Sigmoid colon (tissue), 7 donors: ENCODE results near the gene SPRR2D. TPM values are rescaled to one million over a fixed set of nuclear protein-coding genes. Genes with fewer than 3 reads are reported as not detected.
"Not testable (repeated sequence)": the region's sequence is repeated elsewhere in the genome, so short reads cannot be mapped to it uniquely, and the experiment has no call there.

ENCODE experiments used
- DNase-seq: peaks from one replicate; pipeline ENCODE4 v3.0.0-alpha.2; 2019
- H3K27ac ChIP-seq, 4 donors: fragments of 200-600 bp; sonication (generic); one replicate each; pipeline ENCODE4 v1.5.1; 2016 to 2019; ENCODE audit warnings: mild to moderate bottlenecking in 1 of 4
- H3K27me3 ChIP-seq, 3 donors: fragments of 200-600 bp; sonication (generic); one replicate each; pipeline ENCODE4 v1.5.1; 2019; ENCODE audit warnings: mild to moderate bottlenecking in 1 of 3
- H3K36me3 ChIP-seq, 4 donors: fragments of 200-600 bp; sonication (generic); one replicate each; pipeline ENCODE4 v1.5.1; 2016 to 2019
- H3K4me1 ChIP-seq, 4 donors: fragments of 200-600 bp; sonication (generic); one replicate each; pipeline ENCODE4 v1.5.1; 2017 to 2019
- H3K4me3 ChIP-seq, 4 donors: fragments of 200-600 bp; sonication (generic); one replicate each; pipeline ENCODE4 v1.5.1; 2017 to 2019; ENCODE audit warnings: mild to moderate bottlenecking in 2 of 4, moderate library complexity in 1 of 4
- H3K9me3 ChIP-seq, 4 donors: fragments of 200-600 bp in 3 of 4; sonication (generic) in 3 of 4; one replicate each; pipeline versions ENCODE4 v1.5.1 to v1.6.1; 2013 to 2019
- EP300 ChIP-seq, 4 donors: sonication (generic); formaldehyde crosslinking; IDR thresholded peaks; one replicate each; pipeline ENCODE4 v1.6.1; 2017; ENCODE audit warnings: antibody characterized with exemption in 4 of 4
- POLR2A ChIP-seq, 2 donors: fragments of 450-650 bp; IDR thresholded peaks; one replicate each; pipeline ENCODE4 v1.6.1; 2016; ENCODE audit warnings: antibody characterized with exemption in 2 of 2, mild to moderate bottlenecking in 2 of 2, moderate library complexity in 2 of 2
- POLR2AphosphoS5 ChIP-seq, 4 donors: sonication (generic); formaldehyde crosslinking; IDR thresholded peaks; one replicate each; pipeline ENCODE4 v1.6.1; 2017; ENCODE audit warnings: antibody characterized with exemption in 4 of 4
- WGBS, 2 donors: extraction: QIAGEN DNeasy Blood & Tissue Kit; methylation state at CpG; one replicate each; pipeline ENCODE4 v1.1.7; 2013; 5-methylcytosine and 5-hydroxymethylcytosine counted together
- intact Hi-C: fragments of 100-400 bp; cut with DNase I; formaldehyde crosslinking; loops from one replicate; pipeline ENCODE4 v1.15.1; 2023
- polyA plus RNA-seq, 3 donors: library from polyadenylated mRNA; stranded (reverse); fragments of 200-250 nt; gene quantifications; one replicate each; pipeline ENCODE4 v1.2.3, GENCODE V29; 2013
- total RNA-seq, 4 donors: library from RNA; depleted of rRNA; stranded (reverse); fragments of >200 nt; gene quantifications; one replicate each; pipeline ENCODE4 v1.1.0, GENCODE V29; 2016
- TF ChIP-seq, protein P1 (sequence below), 4 experiments: fragments of 450-650 bp in 3 of 4; fragments of 200-600 bp in 1 of 4; IDR thresholded peaks; one replicate each; pipeline ENCODE4 v1.5.1; 2016 to 2019; ENCODE audit warnings: antibody characterized with exemption in 4 of 4, mild to moderate bottlenecking in 3 of 4, moderate library complexity in 2 of 4
- donor health status: healthy with polysubstance abuse.
- donor health status: Bipolar disorder and iron deficiency.
- donor health status: healthy.

Gene SPRR2D
- total and polyA plus RNA-seq, 7 donors, result 0.29 TPM; not detected in 6

DNA sequence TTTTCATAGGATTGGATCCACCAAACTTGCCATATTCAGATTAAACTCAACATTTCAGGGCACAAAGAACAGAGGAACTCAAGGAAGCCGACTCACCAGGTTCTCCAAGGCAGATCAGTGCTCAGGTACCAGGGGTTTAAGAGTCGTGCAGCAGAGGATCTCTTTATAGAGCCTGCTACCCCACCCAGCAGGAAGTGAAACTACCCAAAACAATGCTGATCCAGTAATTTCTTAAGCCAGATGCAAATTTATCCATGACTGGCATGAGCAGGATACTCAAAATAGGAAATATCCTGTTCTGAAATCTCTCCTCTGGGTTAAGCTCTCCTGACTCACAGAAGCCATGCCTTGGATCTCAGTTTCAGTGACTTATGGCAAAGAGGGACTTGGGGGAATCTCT lies 16.5 kb upstream of the SPRR2D start, which contains the start of gene SPRR2A:
Gene SPRR2A, minus strand, starts transcription at position 138 of the 400 bp plus-strand sequence. CDS start 777 bp downstream, outside the sequence.
- intact Hi-C loops, result no loop called here
- WGBS, 2 donors, result 40 to 52% methylated on average over 2 of the region's 2 CpGs
- DNase-seq, result no peak

DNA sequence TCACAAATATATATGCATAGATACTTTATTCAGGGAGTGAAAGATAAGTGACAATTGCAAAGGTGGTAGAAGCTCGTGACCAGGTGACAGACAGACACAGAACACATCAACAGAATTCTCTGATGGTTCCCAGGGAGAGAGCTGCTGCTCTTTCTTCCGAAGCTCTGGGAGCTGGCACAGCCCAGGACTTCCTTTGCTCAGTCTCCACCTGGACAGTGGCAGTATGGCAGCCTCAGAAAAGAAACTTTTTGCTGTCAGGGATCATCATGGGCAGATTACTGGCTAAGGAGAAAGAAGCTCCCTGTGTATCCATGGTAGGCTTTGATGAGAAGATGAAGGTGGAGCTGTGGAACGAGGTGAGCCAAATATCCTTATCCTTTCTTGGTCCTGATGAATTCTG lies 15.2 kb upstream of the SPRR2D start:
- H3K4me3 ChIP-seq, DNase-seq, H3K27ac ChIP-seq, H3K9me3 ChIP-seq, H3K4me1 ChIP-seq, H3K36me3 ChIP-seq, H3K27me3 ChIP-seq, intact Hi-C loops: not testable (repeated sequence)
- WGBS, 2 donors, result 33 to 66% methylated on average over 3 of the region's 3 CpGs

More for the DNA sequence above, 16.5 kb upstream of the SPRR2D start, which contains the start of gene SPRR2A:
- no peak for TF ChIP-seq POLR2AphosphoS5 (IDR thresholded peaks at IDR 0.05)
- TF ChIP-seq POLR2A (IDR thresholded peaks at IDR 0.05), result no peak
- TF ChIP-seq, protein P1, sequence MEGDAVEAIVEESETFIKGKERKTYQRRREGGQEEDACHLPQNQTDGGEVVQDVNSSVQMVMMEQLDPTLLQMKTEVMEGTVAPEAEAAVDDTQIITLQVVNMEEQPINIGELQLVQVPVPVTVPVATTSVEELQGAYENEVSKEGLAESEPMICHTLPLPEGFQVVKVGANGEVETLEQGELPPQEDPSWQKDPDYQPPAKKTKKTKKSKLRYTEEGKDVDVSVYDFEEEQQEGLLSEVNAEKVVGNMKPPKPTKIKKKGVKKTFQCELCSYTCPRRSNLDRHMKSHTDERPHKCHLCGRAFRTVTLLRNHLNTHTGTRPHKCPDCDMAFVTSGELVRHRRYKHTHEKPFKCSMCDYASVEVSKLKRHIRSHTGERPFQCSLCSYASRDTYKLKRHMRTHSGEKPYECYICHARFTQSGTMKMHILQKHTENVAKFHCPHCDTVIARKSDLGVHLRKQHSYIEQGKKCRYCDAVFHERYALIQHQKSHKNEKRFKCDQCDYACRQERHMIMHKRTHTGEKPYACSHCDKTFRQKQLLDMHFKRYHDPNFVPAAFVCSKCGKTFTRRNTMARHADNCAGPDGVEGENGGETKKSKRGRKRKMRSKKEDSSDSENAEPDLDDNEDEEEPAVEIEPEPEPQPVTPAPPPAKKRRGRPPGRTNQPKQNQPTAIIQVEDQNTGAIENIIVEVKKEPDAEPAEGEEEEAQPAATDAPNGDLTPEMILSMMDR (IDR thresholded peaks at IDR 0.05), result no peak
- no peak for TF ChIP-seq EP300 (IDR thresholded peaks at IDR 0.05)
- Histone ChIP-seq H3K27me3 (no peaks in the 10 kb centered on the region), H3K4me3 (no peak within 1 kb of the TSS), H3K36me3 (no peaks in the 10 kb centered on the region), H3K27ac (no peak within 1 kb of the TSS), H3K4me1 (no peaks in the 10 kb centered on the region), H3K9me3 (peaks cover 0 to 3% (median 0%) of the 10 kb centered on the region in 4 donors)

DNA sequence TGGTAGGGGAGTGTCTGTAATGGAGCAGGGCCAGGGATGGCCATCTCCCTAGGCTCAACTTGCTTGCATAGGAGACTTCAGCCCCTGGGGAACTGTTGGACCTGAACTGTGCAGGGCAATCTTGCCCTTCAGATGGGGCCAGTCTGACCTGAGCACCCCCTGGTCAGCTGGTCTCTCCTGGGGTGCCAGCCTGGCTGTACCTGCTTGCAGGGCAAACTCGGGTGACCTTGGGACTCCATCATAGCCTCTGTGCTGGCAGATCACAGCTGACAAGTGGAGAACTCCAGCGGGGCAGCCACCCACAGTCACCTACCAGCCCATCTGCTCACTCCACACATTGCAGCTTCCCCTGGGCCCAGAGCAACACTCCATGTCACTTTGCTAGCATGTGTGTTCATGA lies 8.3 kb upstream of the SPRR2D start:
- Histone ChIP-seq H3K27me3 (no peaks in the 10 kb centered on the region), H3K4me1 (no peaks in the 10 kb centered on the region), H3K27ac (no peak overlapping the region), H3K4me3 (no peak overlapping the region), H3K36me3 (no peaks in the 10 kb centered on the region), H3K9me3 (peaks cover 0 to 3% (median 0%) of the 10 kb centered on the region in 4 donors)
- WGBS, 2 donors, result 78 to 89% methylated on average over 2 of the region's 2 CpGs
- intact Hi-C loops, result no loop called here
- DNase-seq, result no peak
- TF ChIP-seq POLR2AphosphoS5 (IDR thresholded peaks at IDR 0.05) (no peak), POLR2A (IDR thresholded peaks at IDR 0.05) (no peak)

- TF ChIP-seq POLR2A (IDR thresholded peaks at IDR 0.05), result no peak
- TF ChIP-seq, protein P1 (IDR thresholded peaks at IDR 0.05), result no peak
- no peak for TF ChIP-seq EP300 (IDR thresholded peaks at IDR 0.05)
- TF ChIP-seq POLR2AphosphoS5 (IDR thresholded peaks at IDR 0.05), result no peak
- Histone ChIP-seq H3K27ac (no peak overlapping the region), H3K4me3 (no peak overlapping the region), H3K36me3 (no peaks in the 10 kb centered on the region), H3K4me1 (no peaks in the 10 kb centered on the region), H3K27me3 (no peaks in the 10 kb centered on the region), H3K9me3 (no peaks in the 10 kb centered on the region)
- WGBS, 2 donors, result 82 to 86% methylated on average over 1 of the region's 1 CpG
- DNase-seq, result no peak
- intact Hi-C loops, result no loop called here
Measured at GRCh38 chr1:153035211-153035610, 5.7 kb downstream of the SPRR2D start.

GRCh38 chr1:153032677-153033308 lies 8.1 kb downstream of the SPRR2D start:
- DNase-seq, result no peak
- no peaks in the 10 kb centered on the region for H3K27me3 ChIP-seq
- H3K4me3 ChIP-seq, result no peak overlapping the region
- no peak overlapping the region for H3K27ac ChIP-seq
- H3K9me3 ChIP-seq, result no peaks in the 10 kb centered on the region
- intact Hi-C loops, result no loop called here
- no peaks in the 10 kb centered on the region for H3K36me3 ChIP-seq
- no peaks in the 10 kb centered on the region for H3K4me1 ChIP-seq
- 54% methylated on average over 3 of the region's 3 CpGs for WGBS, 2 donors
- TF ChIP-seq POLR2AphosphoS5 (IDR thresholded peaks at IDR 0.05), result no peak
- TF ChIP-seq EP300 (IDR thresholded peaks at IDR 0.05), result no peak
- TF ChIP-seq POLR2A (IDR thresholded peaks at IDR 0.05), result no peak
- TF ChIP-seq, protein P1 (IDR thresholded peaks at IDR 0.05), result no peak

DNA sequence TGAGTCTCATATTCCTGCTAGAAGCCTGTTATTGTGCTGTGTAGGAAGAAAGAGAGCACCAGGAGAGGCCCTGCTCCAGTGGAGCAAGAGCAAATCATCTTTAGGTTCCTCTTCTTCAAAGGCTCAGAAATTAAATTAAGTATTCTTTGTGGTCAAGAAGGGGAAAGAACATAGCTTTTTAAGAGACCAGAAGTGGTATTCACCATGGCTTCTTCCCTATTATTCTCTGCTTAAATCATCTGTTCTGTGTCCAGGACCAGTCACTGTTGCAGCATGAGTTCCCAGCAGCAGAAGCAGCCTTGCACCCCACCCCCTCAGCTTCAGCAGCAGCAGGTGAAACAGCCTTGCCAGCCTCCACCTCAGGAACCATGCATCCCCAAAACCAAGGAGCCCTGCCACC lies 8.8 kb downstream of the SPRR2D start:
- no peak for DNase-seq
- Histone ChIP-seq H3K4me1 (no peaks in the 10 kb centered on the region), H3K9me3 (no peaks in the 10 kb centered on the region), H3K36me3 (no peaks in the 10 kb centered on the region), H3K27me3 (no peaks in the 10 kb centered on the region), H3K27ac (no peak overlapping the region), H3K4me3 (no peak overlapping the region)
- intact Hi-C loops, result no loop called here
- no peak for TF ChIP-seq POLR2A (IDR thresholded peaks at IDR 0.05)
